Aorta (tissue), 5 donors: Measurements from ENCODE around the gene KIFC3. TPM values are rescaled to one million over a fixed set of nuclear protein-coding genes. Genes with fewer than 3 reads are reported as not detected.
A peak's percentile ranks its signal among the peaks of the same experiment; 100 is the strongest.
"Not testable (repeated sequence)": the region's sequence is repeated elsewhere in the genome, so short reads cannot be mapped to it uniquely, and the experiment has no call there.

Source experiments
- ATAC-seq: fragments of 200-7000 bp; cut with Tn5 transposase; one replicate; pipeline ENCODE4 v1.9.1; 2022; ENCODE audit warnings: moderate library complexity; ENCODE audit not compliant: low FRiP score
- DNase-seq, 2 donors: peaks; one replicate each; pipeline ENCODE4 v3.0.0-alpha.2; 2020
- H3K27ac ChIP-seq, 2 donors: one replicate each; pipeline ENCODE4 v1.5.1; 2013; ENCODE audit warnings: low read length in 2 of 2, mild to moderate bottlenecking in 2 of 2, moderate library complexity in 2 of 2, control low read depth in 1 of 2, inconsistent platforms in 1 of 2, low read depth in 1 of 2
- H3K27me3 ChIP-seq, 2 donors: one replicate each; pipeline ENCODE4 v1.6.1; 2013; ENCODE audit warnings: control low read depth in 1 of 2, low read length in 1 of 2, mild to moderate bottlenecking in 1 of 2, moderate library complexity in 1 of 2; ENCODE audit not compliant: insufficient read depth in 2 of 2, control insufficient read depth in 1 of 2
- H3K36me3 ChIP-seq, 2 donors: one replicate each; pipeline ENCODE4 v1.6.1; 2013; ENCODE audit warnings: control low read depth in 1 of 2, low read length in 1 of 2, mild to moderate bottlenecking in 1 of 2; ENCODE audit not compliant: insufficient read depth in 2 of 2, control insufficient read depth in 1 of 2
- H3K4me1 ChIP-seq, 2 donors: one replicate each; pipeline ENCODE4 v1.6.1; 2013; ENCODE audit warnings: low read length in 2 of 2, control low read depth in 1 of 2, mild to moderate bottlenecking in 1 of 2, moderate library complexity in 1 of 2; ENCODE audit not compliant: insufficient read depth in 2 of 2, control insufficient read depth in 1 of 2
- H3K4me3 ChIP-seq, 2 donors: one replicate each; pipeline ENCODE4 v1.5.1; 2013; ENCODE audit warnings: low read length in 2 of 2, control low read depth in 1 of 2, mild to moderate bottlenecking in 1 of 2
- H3K9me3 ChIP-seq: one replicate; pipeline ENCODE4 v1.6.1; 2013; ENCODE audit warnings: mild to moderate bottlenecking, low read length; ENCODE audit not compliant: control insufficient read depth
- WGBS, 2 donors: extraction: QIAGEN DNeasy Blood & Tissue Kit; methylation state at CpG; one replicate each; pipeline ENCODE4 v1.1.7; 2013; 5-methylcytosine and 5-hydroxymethylcytosine counted together
- intact Hi-C, 2 donors: fragments of 100-400 bp; cut with DNase I; formaldehyde crosslinking; loops; one replicate each; pipeline versions ENCODE4 v1.14.2 to v1.15.0; 2022
- polyA plus RNA-seq, 2 donors: library from polyadenylated mRNA; stranded (reverse); fragments of 200-250 nt; gene quantifications; one replicate each; pipeline ENCODE4 v1.2.3, GENCODE V29; 2013
- total RNA-seq, 2 donors: library from RNA; stranded (reverse); fragmentation: NEBNext Ultra II Directional; extraction: Animal tissue kit (Norgen Biotek cat#: 25700); gene quantifications; one replicate each; pipeline ENCODE4 v1.2.1, GENCODE V29; 2021
- donor health status: healthy with polysubstance abuse.
- donor health status: Bipolar disorder and iron deficiency.
- donor health status: DM: no; HTN: no; CAD: no.
- donor health status: DM: no; HTN: no; CAD: no.
- donor health status: DM: yes; HTN: yes; CAD: no.

The KIFC3 gene
- total and polyA plus RNA-seq, 4 donors = 27.4 to 80.1 (median 65.4) TPM

DNA sequence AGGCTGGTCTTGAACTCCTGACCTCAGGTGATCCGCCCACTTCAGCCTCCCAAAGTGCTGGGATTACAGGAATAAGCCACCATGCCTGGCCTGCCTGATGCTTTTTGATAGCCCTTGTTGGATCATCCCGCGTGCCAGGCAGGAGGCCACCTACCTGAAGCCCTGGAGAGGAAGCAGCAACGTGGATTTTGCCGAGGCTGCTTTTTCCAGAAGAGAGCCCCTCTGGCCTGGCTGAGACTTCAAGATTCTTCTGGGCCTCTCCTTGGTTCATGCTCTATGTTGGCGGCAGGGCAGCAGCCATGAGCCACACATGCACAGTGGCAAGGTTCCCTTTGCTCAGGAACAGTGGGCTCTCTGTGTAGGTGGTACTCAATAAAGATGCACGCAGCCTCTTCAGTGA lies 55.2 kb downstream of the KIFC3 start:
- no peaks in the 10 kb centered on the region for H3K9me3 ChIP-seq
- DNase-seq = no peak
- H3K27ac ChIP-seq = no peak overlapping the region
- intact Hi-C loops = no loop called here
- no peaks in the 10 kb centered on the region for H3K27me3 ChIP-seq
- no peaks in the 10 kb centered on the region for H3K36me3 ChIP-seq
- ATAC-seq = no peak
- no peaks in the 10 kb centered on the region for H3K4me1 ChIP-seq
- 92 to 93% methylated on average over 5 to 7 of the region's 7 CpGs for WGBS, 2 donors
- no peak overlapping the region for H3K4me3 ChIP-seq

DNA sequence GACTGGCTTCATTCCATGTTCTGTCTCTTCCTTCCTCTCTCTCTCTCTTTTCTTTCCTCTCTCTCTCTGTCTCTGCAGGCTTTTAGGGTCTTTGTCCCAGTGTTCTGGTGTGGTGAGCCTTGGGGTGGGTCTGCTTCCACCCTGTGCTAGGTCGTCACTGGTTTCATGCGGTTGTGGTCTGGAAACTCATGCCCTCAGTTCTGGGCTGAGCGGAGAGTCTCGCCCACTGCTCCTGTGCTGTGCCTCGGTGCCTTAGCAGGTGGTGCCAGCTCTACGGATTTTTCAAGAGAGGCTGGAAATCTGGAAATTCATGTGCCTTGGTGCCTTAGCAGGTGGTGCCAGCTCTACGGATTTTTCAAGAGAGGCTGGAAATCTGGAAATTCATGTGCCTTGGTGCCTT lies 56.0 kb downstream of the KIFC3 start:
- H3K4me1 ChIP-seq, H3K36me3 ChIP-seq, ATAC-seq, DNase-seq, H3K27me3 ChIP-seq, H3K27ac ChIP-seq, H3K4me3 ChIP-seq, H3K9me3 ChIP-seq, intact Hi-C loops: not testable (repeated sequence)
- WGBS, 2 donors = 88 to 92% methylated on average over 7 of the region's 7 CpGs

- H3K9me3 ChIP-seq = no peaks in the 10 kb centered on the region
- H3K4me1 ChIP-seq = no peaks in the 10 kb centered on the region
- H3K36me3 ChIP-seq = no peaks in the 10 kb centered on the region
- no peak overlapping the region for H3K4me3 ChIP-seq
- ATAC-seq (no peak), DNase-seq (no peak)
- intact Hi-C loops = no loop called here
- H3K27me3 ChIP-seq = no peaks in the 10 kb centered on the region
- 98% methylated on average over 3 of the region's 3 CpGs for WGBS, 2 donors
- no peak overlapping the region for H3K27ac ChIP-seq
Observed at GRCh38 chr16:57745768-57746167, 56.5 kb downstream of the KIFC3 start.

- H3K36me3 ChIP-seq = no peaks in the 10 kb centered on the region
- no peak overlapping the region for H3K4me3 ChIP-seq
- DNase-seq (peak in 1 of 2 donors; percentile 30), ATAC-seq (no peak)
- 91 to 96% methylated on average over 7 of the region's 7 CpGs for WGBS, 2 donors
- no peaks in the 10 kb centered on the region for H3K4me1 ChIP-seq
- no peaks in the 10 kb centered on the region for H3K27me3 ChIP-seq
- no peaks in the 10 kb centered on the region for H3K9me3 ChIP-seq
- intact Hi-C loops = no loop called here
- H3K27ac ChIP-seq = no peak overlapping the region
Observed at GRCh38 chr16:57744642-57744903, 57.7 kb downstream of the KIFC3 start.

DNA sequence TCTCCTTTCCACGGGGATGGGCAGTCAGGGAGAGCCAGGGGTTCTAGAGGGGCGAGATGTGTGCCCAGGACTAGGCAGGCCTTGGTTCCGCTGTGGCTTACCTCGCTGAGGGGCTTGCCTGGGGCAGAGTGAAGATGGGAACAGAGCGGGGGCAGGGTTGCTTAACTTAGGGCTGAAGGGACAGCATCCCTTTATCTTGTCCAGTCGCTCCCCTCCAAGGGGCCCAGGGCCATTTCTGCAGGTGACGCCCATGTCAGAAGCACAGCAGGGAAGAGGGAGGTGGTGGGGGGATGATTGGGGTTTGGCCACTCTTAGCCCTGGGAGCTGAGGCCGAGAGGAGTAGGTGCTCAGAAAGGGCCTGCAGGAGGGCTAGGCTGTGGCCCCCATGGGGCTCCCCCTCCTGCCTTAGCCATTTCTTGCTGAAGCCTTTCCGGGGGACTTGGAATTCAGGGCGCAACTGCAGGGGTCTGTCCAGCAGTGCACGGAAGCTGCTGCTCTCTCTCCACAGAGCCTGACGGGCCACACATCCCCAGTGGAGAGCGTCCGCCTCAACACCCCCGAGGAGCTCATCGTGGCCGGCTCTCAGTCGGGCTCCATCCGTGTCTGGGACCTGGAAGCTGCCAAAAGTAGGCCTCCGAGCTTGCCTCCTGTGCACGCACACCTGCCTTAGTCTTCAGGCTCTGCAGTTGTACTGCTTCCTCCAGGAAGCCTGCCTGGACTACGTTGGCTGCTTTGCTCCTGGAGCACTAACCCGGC lies 58.2 kb downstream of the KIFC3 start:
- WGBS, 2 donors = 92% methylated on average over 23 of the region's 23 CpGs
- ATAC-seq = no peak
- peak in 1 of 2 donors; percentile 37 for DNase-seq
- intact Hi-C loops = no loop called here
- Histone ChIP-seq H3K27ac (no peak overlapping the region), H3K27me3 (no peaks in the 10 kb centered on the region), H3K36me3 (no peaks in the 10 kb centered on the region), H3K4me1 (no peaks in the 10 kb centered on the region), H3K4me3 (no peak overlapping the region), H3K9me3 (no peaks in the 10 kb centered on the region)

- Histone ChIP-seq H3K27me3 (no peaks in the 10 kb centered on the region), H3K27ac (no peak overlapping the region), H3K36me3 (no peaks in the 10 kb centered on the region), H3K4me3 (no peak overlapping the region), H3K9me3 (no peaks in the 10 kb centered on the region), H3K4me1 (no peaks in the 10 kb centered on the region)
- intact Hi-C loops = no loop called here
- WGBS, 2 donors = 78% methylated on average over 10 of the region's 10 CpGs
- ATAC-seq (no peak), DNase-seq (no peak)
Observed at GRCh38 chr16:57743458-57743857, 58.8 kb downstream of the KIFC3 start.

GRCh38 chr16:57742543-57742942 lies 59.7 kb downstream of the KIFC3 start:
- 85 to 90% methylated on average over 4 of the region's 4 CpGs for WGBS, 2 donors
- DNase-seq (no peak), ATAC-seq (no peak)
- intact Hi-C loops = no loop called here
- Histone ChIP-seq H3K9me3 (no peaks in the 10 kb centered on the region), H3K27ac (no peak overlapping the region), H3K27me3 (no peaks in the 10 kb centered on the region), H3K4me1 (no peaks in the 10 kb centered on the region), H3K4me3 (no peak overlapping the region), H3K36me3 (no peaks in the 10 kb centered on the region)

GRCh38 chr16:57741660-57742191 lies 60.6 kb downstream of the KIFC3 start:
- Histone ChIP-seq H3K9me3 (no peaks in the 10 kb centered on the region), H3K4me3 (no peak overlapping the region), H3K4me1 (peaks cover 0 to 3% of the 10 kb centered on the region in 2 donors), H3K27ac (no peak overlapping the region), H3K36me3 (no peaks in the 10 kb centered on the region), H3K27me3 (no peaks in the 10 kb centered on the region)
- intact Hi-C loops = no loop called here
- WGBS, 2 donors = 93 to 95% methylated on average over 15 to 16 of the region's 16 CpGs
- ATAC-seq (no peak), DNase-seq (peak in 1 of 2 donors; percentile 72)

DNA sequence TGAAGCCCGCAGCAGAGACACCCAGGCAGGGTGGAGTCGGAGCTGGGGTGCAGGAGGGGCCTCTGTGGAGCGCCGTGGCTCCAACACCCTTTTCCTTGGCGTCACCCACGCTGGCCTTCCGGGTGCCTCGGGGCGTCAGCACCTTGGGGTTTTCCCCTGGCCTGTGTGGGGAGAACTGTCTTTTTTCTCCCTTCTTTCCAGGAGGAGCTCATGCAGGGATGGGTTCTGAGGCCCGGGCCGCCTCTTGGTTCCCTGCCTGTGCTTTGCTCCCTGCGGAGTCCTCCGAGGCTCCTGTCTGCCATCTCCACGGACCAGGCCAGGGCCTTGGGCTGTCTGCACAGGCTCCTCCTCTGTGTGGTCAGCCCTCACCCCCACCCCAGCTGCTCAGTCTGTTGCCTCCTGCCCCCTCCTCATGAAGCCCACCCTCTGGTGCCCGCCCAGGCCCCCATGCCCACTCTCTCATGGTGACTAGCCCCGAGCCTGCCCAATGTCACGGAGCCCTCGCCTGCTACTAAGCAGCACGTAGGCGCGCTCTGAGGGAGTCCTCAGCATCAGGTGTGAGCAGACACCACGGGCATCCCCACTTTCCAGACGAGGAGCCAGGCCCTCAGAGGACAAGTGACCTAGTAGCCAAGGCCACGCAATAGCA lies 61.7 kb downstream of the KIFC3 start:
- H3K27me3 ChIP-seq = no peaks in the 10 kb centered on the region
- no peaks in the 10 kb centered on the region for H3K9me3 ChIP-seq
- H3K4me1 ChIP-seq = peaks cover 0 to 3% of the 10 kb centered on the region in 2 donors
- no peaks in the 10 kb centered on the region for H3K36me3 ChIP-seq
- intact Hi-C loops = no loop called here
- DNase-seq = peak in 1 of 2 donors; percentile 74
- no peak overlapping the region for H3K4me3 ChIP-seq
- H3K27ac ChIP-seq = no peak overlapping the region
- 95% methylated on average over 24 of the region's 24 CpGs for WGBS, 2 donors
- no peak for ATAC-seq
